K562 (cell line): ENCODE measurements around the gene RNASEH2A. TPM values are rescaled to one million over a fixed set of nuclear protein-coding genes. Genes with fewer than 3 reads are reported as not detected.

Experiments used
- ATAC-seq: fragments of 200-7000 bp; cut with Tn5 transposase; 3 replicates; pipeline ENCODE4 v1.9.1; 2020; ENCODE audit warnings: moderate library complexity
- BruUV-seq: library from RNA; stranded (reverse); fragments of 400-500 nt; replicated peaks from 2 replicates; lab custom pipeline; 2021; lab: Mats Ljungman, UMichigan
- CTCF ChIA-PET: fragments of 300-600 bp; formaldehyde crosslinking; extraction: SDS; loops from one replicate; lab custom pipeline; 2021; ENCODE audit warnings: low intra/inter-chr PET ratio; lab: Yijun Ruan, JAX
- POLR2A ChIA-PET: fragments of 300-600, 350-650 bp; sonication (Branson Sonifier 250); formaldehyde crosslinking; extraction: SDS; loops from one replicate; lab custom pipeline; 2021; ENCODE audit warnings: antibody characterized with exemption, inconsistent platforms; lab: Yijun Ruan, JAX
- DNase-seq, 4 experiments: peaks; one replicate each; pipeline versions ENCODE4 v3.0.0 to v3.0.0-alpha.2; 2011 to 2018; ENCODE audit warnings: low spot score in 3 of 4, mixed read lengths in 3 of 4; ENCODE audit errors: extremely low read depth in 1 of 4
- FAIRE-seq: peaks from 2 replicates; lab custom pipeline; 2011; peaks lifted over from hg19 to GRCh38; lab: Jason Lieb, UNC
- H2AFZ ChIP-seq: 2 replicates; pipeline ENCODE4 v1.6.0; 2011; ENCODE audit warnings: low read depth, low read length, control low read depth, inconsistent platforms
- H3K27ac ChIP-seq: fragments of 200-600 bp; 3 replicates; pipeline ENCODE4 v1.8.0; 2011; ENCODE audit warnings: low read depth, mild to moderate bottlenecking, control low read depth, inconsistent platforms, low read length, moderate library complexity, mixed read lengths; ENCODE audit errors: extremely low read depth
- H3K27me3 ChIP-seq, 2 experiments: fragments of 300-600 bp in 1 of 2; 2 replicates in 1 of 2; 3 replicates in 1 of 2; pipeline versions ENCODE4 v1.6.0 to v1.8.0; 2011; ENCODE audit warnings: inconsistent platforms in 2 of 2, low read length in 2 of 2, mild to moderate bottlenecking in 1 of 2, mixed read lengths in 1 of 2, moderate library complexity in 1 of 2; ENCODE audit not compliant: control insufficient read depth in 2 of 2, insufficient read depth in 2 of 2
- H3K36me3 ChIP-seq: fragments of 300-600 bp; 3 replicates; pipeline ENCODE4 v1.8.0; 2011; ENCODE audit warnings: mild to moderate bottlenecking, low read length, inconsistent platforms; ENCODE audit not compliant: control insufficient read depth, insufficient read depth
- H3K4me1 ChIP-seq, 2 experiments: fragments of 200-600 bp in 1 of 2; replicated peaks in 1 of 2; 2 replicates in 1 of 2; 3 replicates in 1 of 2; pipeline versions ENCODE4 v1.5.1 to v1.8.0; 2011; ENCODE audit warnings: inconsistent platforms in 2 of 2, low read length in 2 of 2, mild to moderate bottlenecking in 1 of 2, mixed read lengths in 1 of 2, moderate library complexity in 1 of 2; ENCODE audit not compliant: control insufficient read depth in 2 of 2, insufficient read depth in 2 of 2
- H3K4me2 ChIP-seq: 2 replicates; pipeline ENCODE4 v1.6.1; 2011; ENCODE audit warnings: low read length, control low read depth, inconsistent platforms, mixed read lengths; ENCODE audit not compliant: insufficient read depth
- H3K4me3 ChIP-seq: fragments of 200-600 bp; sonication (generic), shearing (Covaris generic); 2 replicates; pipeline ENCODE4 v1.5.1; 2016; ENCODE audit warnings: control low read depth, inconsistent platforms
- H3K79me2 ChIP-seq: fragments of 200-600 bp; 3 replicates; pipeline ENCODE4 v1.8.0; 2011; ENCODE audit warnings: low read length, inconsistent platforms; ENCODE audit not compliant: control insufficient read depth, insufficient read depth
- H3K9ac ChIP-seq, 2 experiments: 2 replicates each; pipeline versions ENCODE4 v1.6.0 to v1.6.1; 2011; ENCODE audit warnings: low read depth in 2 of 2, low read length in 2 of 2, control low read depth in 1 of 2, inconsistent platforms in 1 of 2, mild to moderate bottlenecking in 1 of 2, mixed read lengths in 1 of 2; ENCODE audit not compliant: insufficient read depth in 1 of 2
- H3K9me1 ChIP-seq: one replicate; pipeline ENCODE4 v1.6.0; 2011; ENCODE audit warnings: inconsistent platforms, mild to moderate bottlenecking, low read length, moderate library complexity; ENCODE audit not compliant: control insufficient read depth, insufficient read depth
- H3K9me3 ChIP-seq: replicated peaks from 2 replicates; pipeline ENCODE4 v1.5.1; 2011; ENCODE audit warnings: low read depth, low read length, inconsistent platforms; ENCODE audit not compliant: control insufficient read depth, insufficient read depth
- H4K20me1 ChIP-seq: replicated peaks from 2 replicates; pipeline ENCODE4 v1.6.1; 2011; ENCODE audit warnings: low read length, inconsistent platforms, mixed read lengths; ENCODE audit not compliant: control insufficient read depth, insufficient read depth
- E2F6 ChIP-seq, 2 experiments: IDR thresholded peaks; 2 replicates each; pipeline ENCODE4 v1.6.1; 2011; ENCODE audit warnings: borderline replicate concordance in 1 of 2, control low read depth in 1 of 2, low read depth in 1 of 2, low read length in 1 of 2, mild to moderate bottlenecking in 1 of 2, mixed read lengths in 1 of 2, moderate library complexity in 1 of 2; ENCODE audit not compliant: insufficient read depth in 1 of 2, insufficient read length in 1 of 2, poor library complexity in 1 of 2, severe bottlenecking in 1 of 2; ENCODE audit errors: extremely low read depth in 1 of 2
- EGR1 ChIP-seq: fragments of 450-650 bp; conservative IDR thresholded peaks from 2 replicates; pipeline ENCODE4 v1.6.1; 2017; ENCODE audit warnings: mild to moderate bottlenecking
- ETV5 ChIP-seq: sonication (generic); formaldehyde crosslinking; IDR thresholded peaks from 2 replicates; pipeline ENCODE4 v1.4.0; 2020; ENCODE audit warnings: low read depth, mild to moderate bottlenecking, missing genetic modification reagents
- KAT8 ChIP-seq: fragments of 450-650 bp; IDR thresholded peaks from 2 replicates; pipeline ENCODE4 v1.6.1; 2016; ENCODE audit warnings: low read depth, mild to moderate bottlenecking
- KDM2B ChIP-seq: fragments of 250-450 bp; sonication (Bioruptor Pico); IDR thresholded peaks from 2 replicates; pipeline ENCODE4 v1.8.0; 2021; ENCODE audit warnings: mild to moderate bottlenecking, moderate library complexity
- MIER1 ChIP-seq: fragments of 450-650 bp; IDR thresholded peaks from 2 replicates; pipeline ENCODE4 v1.6.1; 2016; ENCODE audit warnings: antibody characterized with exemption, mild to moderate bottlenecking, low read depth
- TSHZ1 ChIP-seq: fragments of 250-450 bp; sonication (Bioruptor Pico); IDR thresholded peaks from 2 replicates; pipeline ENCODE4 v1.4.0; 2020; ENCODE audit warnings: mild to moderate bottlenecking, moderate library complexity
- ZBTB33 ChIP-seq: sonication (generic); formaldehyde crosslinking; IDR thresholded peaks from 2 replicates; pipeline ENCODE4 v1.8.1; 2023; ENCODE audit warnings: mild to moderate bottlenecking, missing genetic modification reagents
- ZNF668 ChIP-seq: fragments of 250-450 bp; sonication (Bioruptor Pico); IDR thresholded peaks from 2 replicates; pipeline ENCODE4 v1.8.0; 2022; ENCODE audit warnings: mild to moderate bottlenecking, inconsistent platforms
- ZNF79 ChIP-seq: fragments of 250-450 bp; sonication (Bioruptor Pico); IDR thresholded peaks from 2 replicates; pipeline ENCODE4 v1.4.0; 2020; ENCODE audit warnings: low read depth, mild to moderate bottlenecking, moderate library complexity
- WGBS: fragments of 100-300 bp; shearing (Covaris generic); methylation state at CpG from one replicate; pipeline ENCODE4 v1.1.6; 2016; ENCODE audit warnings: low coverage, mixed read lengths; ENCODE audit not compliant: insufficient coverage; ENCODE audit errors: missing lambda C conversion rate; 5-methylcytosine and 5-hydroxymethylcytosine counted together
- in situ Hi-C: fragments of 300-500 bp; cut with MboI; formaldehyde crosslinking; loops from 4 replicates; pipeline ENCODE4 v1.15.0; 2018; ENCODE audit warnings: inconsistent platforms, mixed read lengths
- intact Hi-C: fragments of 100-400 bp; cut with micrococcal nuclease; formaldehyde crosslinking; loops from 2 replicates; pipeline ENCODE4 v1.14.2; 2022
- polyA plus RNA-seq, 8 experiments: library from polyadenylated mRNA; depleted of rRNA in 4 of 8; stranded (reverse) in 5 of 8; unstranded in 3 of 8; fragments of >200 nt; fragmentation: Nextera tagmentation in 2 of 8; fragmentation: Illumina TruSeq in 1 of 8; extraction: Ambion mirVana in 2 of 8; extraction: Trizol in 1 of 8; gene quantifications; 2 replicates each; pipeline versions ENCODE4 v1.2.1 to v1.2.3, GENCODE V29; 2011 to 2014; ENCODE audit warnings: inconsistent platforms in 1 of 8, missing spikeins in 1 of 8
- total RNA-seq, 7 experiments: library from RNA; depleted of rRNA in 6 of 7; stranded (reverse); fragments of >200 nt in 6 of 7; fragmentation: Illumina TruSeq in 2 of 7; extraction: Trizol in 2 of 7; gene quantifications; 2 replicates each; pipeline versions ENCODE4 v1.2.1 to v1.2.3, GENCODE V29; 2011 to 2021; ENCODE audit warnings: low replicate concordance in 1 of 7
- TF ChIP-seq, protein P1 (sequence below): fragments of 450-650 bp; formaldehyde crosslinking; IDR thresholded peaks from 2 replicates; pipeline ENCODE4 v1.4.0; 2020; ENCODE audit warnings: mild to moderate bottlenecking, moderate library complexity

Gene RNASEH2A
- total and polyA plus RNA-seq, 9 of the 15 experiments (the other 6 are each of a cell fraction or from before 2014, with no cell fraction given), result 22.3 to 78.0 (median 61.7) TPM

- no TSS peak for BruUV-seq
- no peak for FAIRE-seq
- no peaks in the 10 kb centered on the region for H3K36me3 ChIP-seq
- no peak overlapping the region for H2AFZ ChIP-seq
- H3K9ac ChIP-seq, result no peak overlapping the region
- no peaks in the 10 kb centered on the region for H4K20me1 ChIP-seq
- POLR2A ChIA-PET, result interaction anchor here (0.6 to 1.0 kb wide), 2 partner anchors 26 to 576 kb away, joined by 3 read pairs; no protein-coding TSS in a partner anchor
- in situ Hi-C loops, result loop anchor here (5.0 kb wide), 1 partner anchor 78 kb away; no protein-coding TSS in a partner anchor
- no peak overlapping the region for H3K4me3 ChIP-seq
- WGBS, result 95% methylated on average over 12 of the region's 37 CpGs
- intact Hi-C loops, result no loop called here
- H3K9me1 ChIP-seq, result no peaks in the 10 kb centered on the region
- ATAC-seq, result no peak
- H3K9me3 ChIP-seq, result no peaks in the 10 kb centered on the region
- H3K4me1 ChIP-seq, result peaks cover 2 to 29% of the 10 kb centered on the region in 2 experiments; a peak in 4 of 5 replicates
- CTCF ChIA-PET, result no interaction called here
- no peak overlapping the region for H3K4me2 ChIP-seq
- H3K27me3 ChIP-seq, result no peaks in the 10 kb centered on the region
- peak in 2 of 4 experiments; percentile 35 to 63 for DNase-seq
- H3K27ac ChIP-seq, result no peak overlapping the region
- no peaks in the 10 kb centered on the region; the same call in 2 of the 3 replicates for H3K79me2 ChIP-seq
- TF ChIP-seq MIER1 (no peak), ZBTB33 (CRISPR knock-in tag) (peak; percentile 84), KAT8 (no peak), ZNF668 (CRISPR knock-in tag) (no peak), EGR1 (0 out of 2 replicates have a peak, but pooled peaks have one; percentile 12), ZNF79 (CRISPR knock-in tag) (no peak), TSHZ1 (no peak), E2F6 (IDR thresholded peaks at IDR 0.05; ENCODE audit: borderline replicate concordance in 1 of 2, extremely low read depth in 1 of 2, insufficient read depth in 1 of 2, insufficient read length in 1 of 2, low read depth in 1 of 2, low read length in 1 of 2, poor library complexity in 1 of 2, severe bottlenecking in 1 of 2) (no peak), ETV5 (CRISPR knock-in tag) (no peak), KDM2B (CRISPR knock-in tag) (no peak)
- TF ChIP-seq, protein P1, sequence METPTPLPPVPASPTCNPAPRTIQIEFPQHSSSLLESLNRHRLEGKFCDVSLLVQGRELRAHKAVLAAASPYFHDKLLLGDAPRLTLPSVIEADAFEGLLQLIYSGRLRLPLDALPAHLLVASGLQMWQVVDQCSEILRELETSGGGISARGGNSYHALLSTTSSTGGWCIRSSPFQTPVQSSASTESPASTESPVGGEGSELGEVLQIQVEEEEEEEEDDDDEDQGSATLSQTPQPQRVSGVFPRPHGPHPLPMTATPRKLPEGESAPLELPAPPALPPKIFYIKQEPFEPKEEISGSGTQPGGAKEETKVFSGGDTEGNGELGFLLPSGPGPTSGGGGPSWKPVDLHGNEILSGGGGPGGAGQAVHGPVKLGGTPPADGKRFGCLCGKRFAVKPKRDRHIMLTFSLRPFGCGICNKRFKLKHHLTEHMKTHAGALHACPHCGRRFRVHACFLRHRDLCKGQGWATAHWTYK (CRISPR knock-in tag), result no peak
Measured at GRCh38 chr19:12769689-12770088, 36.7 kb upstream of the RNASEH2A start.
